ENCODE results near the gene OSBPL10.

- TF ChIP-seq CTCF (IDR thresholded peaks at IDR 0.05; ENCODE audit: low read depth, low read length) (no peak), EZH2phosphoT487 (IDR thresholded peaks at IDR 0.05; ENCODE audit: low read depth) (no peak)
Measured at GRCh38 chr3:32009101-32009500, 28.0 kb upstream of the OSBPL10 start.
